ENCODE results near the gene SLC2A13. TPM values are rescaled to one million over a fixed set of nuclear protein-coding genes. Genes with fewer than 3 reads are reported as not detected.

SLC2A13 gene
- total and polyA plus RNA-seq, 10 of the 15 experiments (the other 5 are each of a cell fraction or from before 2014, with no cell fraction given): 0.05 to 3.7 (median 0.25) TPM

- BruUV-seq (replicated peaks): no TSS peak
- Histone ChIP-seq H3K9me3 (replicated peaks; ENCODE audit: control insufficient read depth, insufficient read depth, low read length) (no peaks in the 10 kb centered on the region; the same call in 2 of the 3 replicates), H3K27me3 (replicated peaks in 1 of 2; ENCODE audit: control insufficient read depth in 2 of 2, insufficient read depth in 2 of 2, low read length in 1 of 2) (no peaks in the 10 kb centered on the region), H4K20me1 (ENCODE audit: control insufficient read depth, insufficient read depth) (no peaks in the 10 kb centered on the region), H3K79me2 (ENCODE audit: control insufficient read depth, insufficient read depth, low read length) (no peaks in the 10 kb centered on the region), H3K4me3 (no peak overlapping the region), H2AFZ (ENCODE audit: control insufficient read depth, low read depth, low read length) (no peak overlapping the region), H3K9ac (ENCODE audit: control insufficient read depth, insufficient read depth, low read length) (no peak overlapping the region), H3K36me3 (ENCODE audit: control insufficient read depth in 2 of 2, insufficient read depth in 2 of 2, low read length in 1 of 2) (no peaks in the 10 kb centered on the region), H3K4me1 (ENCODE audit: control insufficient read depth, insufficient read depth, low read length) (no peaks in the 10 kb centered on the region), H3K4me2 (ENCODE audit: control insufficient read depth, insufficient read depth) (no peak overlapping the region), H3K27ac (ENCODE audit: control insufficient read depth, insufficient read depth) (no peak overlapping the region)
- SMC1A ChIA-PET (ENCODE audit: uncharacterized antibody, unreplicated experiment): no interaction called here
- CTCF ChIA-PET: interaction anchor here (0.7 kb wide), 1 partner anchor 15 kb away, joined by 3 read pairs; no protein-coding TSS in a partner anchor
- ATAC-seq (no peak), FAIRE-seq (no peak), DNase-seq (ENCODE audit: low read depth, low spot score) (no peak)
- TF ChIP-seq SKIL (IDR thresholded peaks at IDR 0.05; ENCODE audit: low read depth, poor library complexity, severe bottlenecking): no peak
- TF ChIP-seq HSF1 (IDR thresholded peaks at IDR 0.05; ENCODE audit: low read depth, low read length): no peak
- TF ChIP-seq CHD2 (IDR thresholded peaks at IDR 0.05; ENCODE audit: borderline replicate concordance, low read depth, low read length): no peak
- TF ChIP-seq JUND (IDR thresholded peaks at IDR 0.05; ENCODE audit: low read depth, low read length): no peak
- TF ChIP-seq KLF5 (IDR thresholded peaks at IDR 0.05; ENCODE audit: partially characterized antibody): no peak
- TF ChIP-seq MYB (IDR thresholded peaks at IDR 0.05; ENCODE audit: borderline replicate concordance, low read depth, low read length): no peak
- no peak for TF ChIP-seq RAD21 (IDR thresholded peaks at IDR 0.05; ENCODE audit: insufficient read depth, low read depth, low read length)
- no peak for TF ChIP-seq GABPA (IDR thresholded peaks at IDR 0.05; ENCODE audit: low read depth)
- no peak for TF ChIP-seq SP1 (IDR thresholded peaks at IDR 0.05; ENCODE audit: low read depth, low read length)
- TF ChIP-seq E4F1 (IDR thresholded peaks at IDR 0.05; ENCODE audit: borderline replicate concordance, partially characterized antibody): no peak
- TF ChIP-seq ESRRA (IDR thresholded peaks at IDR 0.05; ENCODE audit: low read length): no peak
- no peak for TF ChIP-seq ZZZ3 (IDR thresholded peaks at IDR 0.05; ENCODE audit: control insufficient read depth, insufficient read length, low read depth)
- RAD21 ChIA-PET (ENCODE audit: unreplicated experiment): no interaction called here
- POLR2A ChIA-PET: no interaction called here
- in situ Hi-C loops (cut with MboI): no loop called here
- intact Hi-C loops (cut with micrococcal nuclease; ENCODE audit: unreplicated experiment): no loop called here
- WGBS (ENCODE audit: insufficient coverage, insufficient replicate concordance, low lambda C conversion rate, missing lambda C conversion rate): 53% methylated on average over 2 of the region's 2 CpGs
Observed at GRCh38 chr12:39874785-39875184, 231.1 kb downstream of the SLC2A13 start.

Measured in GM12878 (cell line).